ENCODE measurements around the gene ACSF2. TPM values are rescaled to one million over a fixed set of nuclear protein-coding genes. Genes with fewer than 3 reads are reported as not detected.
"Not testable (repeated sequence)": the region's sequence is repeated elsewhere in the genome, so short reads cannot be mapped to it uniquely, and the experiment has no call there.

The ACSF2 gene
- total and polyA plus RNA-seq, 2 experiments from 2014 or later = 43.1 to 47.9 TPM

DNA sequence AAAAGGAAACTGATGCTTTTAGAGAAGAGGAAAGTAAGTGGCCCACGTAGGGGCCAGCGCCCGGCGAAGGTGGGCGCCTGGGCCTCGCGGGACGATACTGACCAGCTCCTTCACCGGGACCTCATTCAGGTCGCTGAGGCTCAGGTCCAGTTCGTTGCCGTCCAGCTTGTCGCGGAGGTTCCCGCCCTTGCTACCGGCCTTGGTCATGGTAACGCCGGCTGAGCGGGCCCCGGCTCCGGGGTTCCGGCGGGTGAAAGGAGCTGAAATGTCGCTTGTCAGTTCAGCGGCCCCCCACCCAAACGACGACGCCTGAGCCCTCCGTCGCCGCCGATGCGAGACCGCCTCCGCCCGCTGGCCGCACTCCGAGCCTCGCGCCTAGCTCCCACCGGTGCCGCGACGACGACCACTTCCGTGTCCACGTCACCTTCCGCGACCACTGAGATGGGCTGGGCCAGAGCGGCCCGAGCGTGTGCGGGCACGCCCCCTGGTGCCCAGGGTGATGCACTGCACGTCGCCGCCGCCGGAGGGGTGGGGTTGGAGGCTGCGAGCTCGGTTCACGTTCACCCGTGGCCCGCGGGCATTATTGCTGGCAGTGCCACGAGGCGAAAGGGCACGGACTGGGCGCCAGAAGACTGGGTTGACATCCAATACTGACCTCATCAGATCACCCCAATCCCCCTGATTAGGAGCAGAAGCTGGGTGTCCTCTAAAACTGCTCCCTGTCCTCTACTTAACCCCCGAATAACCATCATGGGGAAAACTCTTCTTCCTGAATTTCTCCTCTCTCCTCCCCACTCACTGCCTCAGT is 28.7 kb upstream of the ACSF2 start, which contains the start of gene LRRC59:
Gene LRRC59 (minus strand): TSS at position 413 of the 808 bp plus-strand sequence. CDS start 206 bp downstream, at position 207.
- Histone ChIP-seq H3K4me3 (peak within 1 kb of the TSS; percentile 94), H3K9me3 (ENCODE audit: low read depth) (no peaks in the 10 kb centered on the region), H2AFZ (peak within 1 kb of the TSS; percentile 87), H3K4me1 (ENCODE audit: insufficient read depth) (peaks cover 12% of the 10 kb centered on the region), H3K4me2 (peak within 1 kb of the TSS; percentile 87), H4K20me1 (ENCODE audit: insufficient read depth, poor library complexity, severe bottlenecking) (peaks cover 20% of the 10 kb centered on the region), H3K36me3 (replicated peaks; ENCODE audit: insufficient read depth, low read depth) (no peaks in the 10 kb centered on the region), H3K79me2 (peaks cover 41% of the 10 kb centered on the region), H3K27ac (peak within 1 kb of the TSS; percentile 93), H3K27me3 (no peaks in the 10 kb centered on the region), H3K9me2 (replicated peaks; ENCODE audit: insufficient read depth) (no peaks in the 10 kb centered on the region)
- WGBS (ENCODE audit: low lambda C conversion rate, missing lambda C conversion rate) = 3% methylated on average over 68 of the region's 70 CpGs
- DNase-seq (ENCODE audit: low spot score) = peak; percentile 90
- no peak for TF ChIP-seq EZH2 (IDR thresholded peaks at IDR 0.05; ENCODE audit: borderline replicate concordance)
- TF ChIP-seq, protein P1, sequence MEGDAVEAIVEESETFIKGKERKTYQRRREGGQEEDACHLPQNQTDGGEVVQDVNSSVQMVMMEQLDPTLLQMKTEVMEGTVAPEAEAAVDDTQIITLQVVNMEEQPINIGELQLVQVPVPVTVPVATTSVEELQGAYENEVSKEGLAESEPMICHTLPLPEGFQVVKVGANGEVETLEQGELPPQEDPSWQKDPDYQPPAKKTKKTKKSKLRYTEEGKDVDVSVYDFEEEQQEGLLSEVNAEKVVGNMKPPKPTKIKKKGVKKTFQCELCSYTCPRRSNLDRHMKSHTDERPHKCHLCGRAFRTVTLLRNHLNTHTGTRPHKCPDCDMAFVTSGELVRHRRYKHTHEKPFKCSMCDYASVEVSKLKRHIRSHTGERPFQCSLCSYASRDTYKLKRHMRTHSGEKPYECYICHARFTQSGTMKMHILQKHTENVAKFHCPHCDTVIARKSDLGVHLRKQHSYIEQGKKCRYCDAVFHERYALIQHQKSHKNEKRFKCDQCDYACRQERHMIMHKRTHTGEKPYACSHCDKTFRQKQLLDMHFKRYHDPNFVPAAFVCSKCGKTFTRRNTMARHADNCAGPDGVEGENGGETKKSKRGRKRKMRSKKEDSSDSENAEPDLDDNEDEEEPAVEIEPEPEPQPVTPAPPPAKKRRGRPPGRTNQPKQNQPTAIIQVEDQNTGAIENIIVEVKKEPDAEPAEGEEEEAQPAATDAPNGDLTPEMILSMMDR (IDR thresholded peaks at IDR 0.05; ENCODE audit: poor library complexity) = peak; percentile 98

- TF ChIP-seq EZH2 (IDR thresholded peaks at IDR 0.05; ENCODE audit: borderline replicate concordance) (no peak), EZH2phosphoT487 (IDR thresholded peaks at IDR 0.05; ENCODE audit: low read depth, severe bottlenecking, unreplicated experiment) (no peak)
- TF ChIP-seq, protein P1 (IDR thresholded peaks at IDR 0.05; ENCODE audit: poor library complexity) = no peak
- H3K4me3 ChIP-seq = no peak overlapping the region
- 70% methylated on average over 8 of the region's 9 CpGs for WGBS (ENCODE audit: low lambda C conversion rate, missing lambda C conversion rate)
- H2AFZ ChIP-seq = peak overlapping the region; percentile 87
- DNase-seq (ENCODE audit: low spot score) = no peak
- peaks cover 20% of the 10 kb centered on the region for H4K20me1 ChIP-seq (ENCODE audit: insufficient read depth, poor library complexity, severe bottlenecking)
- no peaks in the 10 kb centered on the region for H3K36me3 ChIP-seq (replicated peaks; ENCODE audit: insufficient read depth, low read depth)
- H3K9me3 ChIP-seq (ENCODE audit: low read depth) = no peaks in the 10 kb centered on the region
- no peak overlapping the region for H3K27ac ChIP-seq
- H3K4me2 ChIP-seq = peak overlapping the region; percentile 87
- peaks cover 12% of the 10 kb centered on the region for H3K4me1 ChIP-seq (ENCODE audit: insufficient read depth)
- no peaks in the 10 kb centered on the region for H3K27me3 ChIP-seq
- H3K79me2 ChIP-seq = peaks cover 41% of the 10 kb centered on the region
- no peaks in the 10 kb centered on the region for H3K9me2 ChIP-seq (replicated peaks; ENCODE audit: insufficient read depth)
These were observed 28.1 kb upstream of the ACSF2 start for GRCh38 chr17:50397919-50398285.

DNA sequence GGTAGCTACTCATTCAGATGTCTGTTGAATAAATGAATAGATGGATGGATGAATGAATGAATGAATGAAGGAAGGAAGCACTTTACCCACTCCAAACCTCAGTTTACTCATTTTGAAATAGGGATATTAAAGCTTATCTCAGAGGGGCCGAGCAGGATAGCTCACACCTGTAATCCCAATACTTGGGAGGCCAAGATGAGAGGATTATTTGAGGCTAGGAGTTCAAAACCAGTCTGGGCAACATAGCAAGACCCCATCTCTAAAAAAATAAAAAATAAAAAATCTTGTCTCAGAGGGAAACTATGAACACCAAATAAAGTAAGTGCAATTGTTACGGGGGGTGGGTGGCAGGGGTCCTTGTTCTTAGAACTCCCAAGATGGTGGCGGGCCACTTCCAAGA is 27.3 kb upstream of the ACSF2 start:
- WGBS (ENCODE audit: low lambda C conversion rate, missing lambda C conversion rate) = 94% methylated on average over 3 of the region's 3 CpGs
- H3K4me1 ChIP-seq (ENCODE audit: insufficient read depth) = peaks cover 12% of the 10 kb centered on the region

DNA sequence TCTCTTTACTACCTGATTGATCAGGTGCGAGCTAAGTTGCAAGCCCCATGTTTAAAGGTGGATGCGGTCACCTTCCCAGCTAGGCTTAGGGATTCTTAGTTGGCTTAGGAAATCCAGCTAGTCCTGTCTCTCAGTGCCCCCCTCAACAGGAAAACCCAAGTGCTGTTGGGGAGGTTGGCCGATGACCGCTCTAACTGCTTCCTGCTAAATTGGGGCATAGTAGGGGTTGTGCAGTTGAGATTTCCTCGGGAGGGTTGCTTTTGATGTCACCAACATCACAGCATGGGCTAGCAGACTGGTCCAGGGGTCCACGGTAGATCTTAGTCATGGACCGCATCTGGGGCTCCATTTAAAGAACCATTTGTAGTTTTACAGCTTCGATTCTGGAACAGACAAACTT is 26.4 kb upstream of the ACSF2 start:
- H3K27me3 ChIP-seq; H3K36me3 ChIP-seq (replicated peaks; ENCODE audit: insufficient read depth, low read depth); H3K27ac ChIP-seq; H3K4me2 ChIP-seq; H3K4me3 ChIP-seq; H3K9me2 ChIP-seq (replicated peaks; ENCODE audit: insufficient read depth); DNase-seq (ENCODE audit: low spot score); H3K9me3 ChIP-seq (ENCODE audit: low read depth); H2AFZ ChIP-seq: not testable (repeated sequence)
- peaks cover 18% of the 10 kb centered on the region for H4K20me1 ChIP-seq (ENCODE audit: insufficient read depth, poor library complexity, severe bottlenecking)
- H3K4me1 ChIP-seq (ENCODE audit: insufficient read depth) = peaks cover 12% of the 10 kb centered on the region
- peaks cover 27% of the 10 kb centered on the region for H3K79me2 ChIP-seq
- WGBS (ENCODE audit: low lambda C conversion rate, missing lambda C conversion rate) = 92% methylated on average over 8 of the region's 8 CpGs

More for the DNA sequence above, 27.3 kb upstream of the ACSF2 start:
- not testable (repeated sequence) for H3K9me2 ChIP-seq (replicated peaks; ENCODE audit: insufficient read depth); H2AFZ ChIP-seq; H3K27me3 ChIP-seq; DNase-seq (ENCODE audit: low spot score); H3K4me2 ChIP-seq; H3K4me3 ChIP-seq; H3K27ac ChIP-seq; H3K36me3 ChIP-seq (replicated peaks; ENCODE audit: insufficient read depth, low read depth); H3K9me3 ChIP-seq (ENCODE audit: low read depth)
- Histone ChIP-seq H4K20me1 (ENCODE audit: insufficient read depth, poor library complexity, severe bottlenecking) (peaks cover 20% of the 10 kb centered on the region), H3K79me2 (peaks cover 36% of the 10 kb centered on the region)

GRCh38 chr17:50405351-50405750 is 20.7 kb upstream of the ACSF2 start:
- not testable (repeated sequence) for H3K4me1 ChIP-seq (ENCODE audit: insufficient read depth); H3K4me2 ChIP-seq; H3K79me2 ChIP-seq; H2AFZ ChIP-seq; H3K9me3 ChIP-seq (ENCODE audit: low read depth); H3K36me3 ChIP-seq (replicated peaks; ENCODE audit: insufficient read depth, low read depth); H3K27me3 ChIP-seq; H3K27ac ChIP-seq; H3K4me3 ChIP-seq; H4K20me1 ChIP-seq (ENCODE audit: insufficient read depth, poor library complexity, severe bottlenecking); DNase-seq (ENCODE audit: low spot score); H3K9me2 ChIP-seq (replicated peaks; ENCODE audit: insufficient read depth)
- WGBS (ENCODE audit: low lambda C conversion rate, missing lambda C conversion rate) = 73% methylated on average over 4 of the region's 4 CpGs
